ENCODE results near the gene ADCY5. TPM values are rescaled to one million over a fixed set of nuclear protein-coding genes. Genes with fewer than 3 reads are reported as not detected.

ADCY5 gene
- total RNA-seq, 1 donor from 2014 or later = 6.8 TPM

DNA sequence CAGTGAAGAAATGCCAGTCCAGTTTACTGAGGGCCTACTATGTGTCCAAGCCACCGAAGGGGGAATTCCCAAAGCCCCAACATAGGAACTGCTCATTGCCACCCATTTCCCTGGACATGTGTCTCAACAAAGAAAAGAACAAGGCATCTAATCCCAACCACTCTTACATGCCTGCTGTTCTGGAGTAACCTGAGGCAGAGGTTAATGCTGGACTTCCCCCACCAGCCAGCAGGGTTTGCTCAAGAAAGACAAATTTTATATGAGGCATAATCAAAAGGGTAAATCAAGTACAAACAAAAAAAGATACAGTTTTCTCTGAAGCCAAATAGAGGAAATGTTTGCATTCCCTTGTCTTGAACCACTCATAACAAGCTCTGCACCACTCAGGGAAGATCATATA is 4.1 kb downstream of the ADCY5 start:
- no peak for DNase-seq (ENCODE audit: low spot score in 2 of 2, unreplicated experiment in 2 of 2)
- H3K27ac Mint-ChIP-seq = no peak overlapping the region
- no peaks in the 10 kb centered on the region for H3K9me3 Mint-ChIP-seq
- TF ChIP-seq, protein P1, sequence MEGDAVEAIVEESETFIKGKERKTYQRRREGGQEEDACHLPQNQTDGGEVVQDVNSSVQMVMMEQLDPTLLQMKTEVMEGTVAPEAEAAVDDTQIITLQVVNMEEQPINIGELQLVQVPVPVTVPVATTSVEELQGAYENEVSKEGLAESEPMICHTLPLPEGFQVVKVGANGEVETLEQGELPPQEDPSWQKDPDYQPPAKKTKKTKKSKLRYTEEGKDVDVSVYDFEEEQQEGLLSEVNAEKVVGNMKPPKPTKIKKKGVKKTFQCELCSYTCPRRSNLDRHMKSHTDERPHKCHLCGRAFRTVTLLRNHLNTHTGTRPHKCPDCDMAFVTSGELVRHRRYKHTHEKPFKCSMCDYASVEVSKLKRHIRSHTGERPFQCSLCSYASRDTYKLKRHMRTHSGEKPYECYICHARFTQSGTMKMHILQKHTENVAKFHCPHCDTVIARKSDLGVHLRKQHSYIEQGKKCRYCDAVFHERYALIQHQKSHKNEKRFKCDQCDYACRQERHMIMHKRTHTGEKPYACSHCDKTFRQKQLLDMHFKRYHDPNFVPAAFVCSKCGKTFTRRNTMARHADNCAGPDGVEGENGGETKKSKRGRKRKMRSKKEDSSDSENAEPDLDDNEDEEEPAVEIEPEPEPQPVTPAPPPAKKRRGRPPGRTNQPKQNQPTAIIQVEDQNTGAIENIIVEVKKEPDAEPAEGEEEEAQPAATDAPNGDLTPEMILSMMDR (IDR thresholded peaks at IDR 0.05; ENCODE audit: unreplicated experiment) = no peak
- peaks cover 73% of the 10 kb centered on the region for H3K27me3 Mint-ChIP-seq (ENCODE audit: low read depth)
- no peaks in the 10 kb centered on the region for H3K36me3 Mint-ChIP-seq
- peak overlapping the region; percentile 31 for H3K4me3 Mint-ChIP-seq
- H3K4me1 Mint-ChIP-seq = peaks cover 1% of the 10 kb centered on the region

DNA sequence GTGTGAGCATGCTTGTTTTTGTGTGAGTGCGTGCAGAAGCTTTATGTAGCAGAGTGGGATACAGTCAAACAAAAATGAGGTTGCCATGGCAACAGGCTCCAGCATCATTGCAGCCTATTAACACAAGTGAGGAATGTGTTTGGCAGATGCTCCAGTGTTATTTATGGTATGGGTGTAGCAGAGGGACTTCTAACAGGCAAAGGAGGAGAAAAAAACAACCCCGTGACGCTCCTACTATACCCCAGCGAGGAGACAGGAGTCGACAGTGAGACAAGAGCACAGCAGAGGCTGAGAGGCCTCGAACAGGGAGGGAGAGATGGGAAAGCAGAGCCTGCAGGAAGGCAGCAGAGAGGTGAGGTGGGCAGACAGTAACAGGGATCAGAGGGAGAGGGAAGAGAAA is 4.9 kb downstream of the ADCY5 start:
- no peaks in the 10 kb centered on the region for H3K36me3 Mint-ChIP-seq
- peaks cover 76% of the 10 kb centered on the region for H3K27me3 Mint-ChIP-seq (ENCODE audit: low read depth)
- H3K4me3 Mint-ChIP-seq = no peak overlapping the region
- no peaks in the 10 kb centered on the region for H3K9me3 Mint-ChIP-seq
- TF ChIP-seq, protein P1 (IDR thresholded peaks at IDR 0.05; ENCODE audit: unreplicated experiment) = no peak
- H3K27ac Mint-ChIP-seq = no peak overlapping the region
- H3K4me1 Mint-ChIP-seq = peaks cover 1% of the 10 kb centered on the region
- no peak for DNase-seq (ENCODE audit: low spot score in 2 of 2, unreplicated experiment in 2 of 2)

DNA sequence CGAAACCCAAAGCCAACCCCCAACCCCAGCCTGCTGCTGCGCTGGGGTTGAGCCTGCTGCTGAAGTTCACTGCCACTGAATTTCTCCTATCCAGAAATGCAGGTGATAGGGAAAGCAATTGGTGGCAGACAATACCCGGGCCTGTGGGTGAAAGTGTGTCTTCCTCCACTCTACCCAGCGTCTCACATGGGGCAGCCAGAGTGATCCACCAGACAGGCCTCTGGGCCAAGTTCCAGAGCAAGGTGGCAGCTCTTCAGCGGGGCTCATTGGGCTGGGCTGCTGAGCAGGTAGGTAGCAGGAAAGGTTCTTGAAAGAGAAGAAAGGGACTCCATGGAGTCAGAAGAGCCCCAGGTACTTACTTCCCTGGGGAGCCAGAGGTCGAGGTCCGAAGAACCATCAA is 6.0 kb downstream of the ADCY5 start:
- H3K27me3 Mint-ChIP-seq (ENCODE audit: low read depth) = peaks cover 82% of the 10 kb centered on the region
- H3K9me3 Mint-ChIP-seq = no peaks in the 10 kb centered on the region
- no peak overlapping the region for H3K4me3 Mint-ChIP-seq
- H3K27ac Mint-ChIP-seq = no peak overlapping the region
- no peak for DNase-seq (ENCODE audit: low spot score in 2 of 2, unreplicated experiment in 2 of 2)
- peaks cover 1% of the 10 kb centered on the region for H3K4me1 Mint-ChIP-seq
- TF ChIP-seq, protein P1 (IDR thresholded peaks at IDR 0.05; ENCODE audit: unreplicated experiment) = no peak
- no peaks in the 10 kb centered on the region for H3K36me3 Mint-ChIP-seq

DNA sequence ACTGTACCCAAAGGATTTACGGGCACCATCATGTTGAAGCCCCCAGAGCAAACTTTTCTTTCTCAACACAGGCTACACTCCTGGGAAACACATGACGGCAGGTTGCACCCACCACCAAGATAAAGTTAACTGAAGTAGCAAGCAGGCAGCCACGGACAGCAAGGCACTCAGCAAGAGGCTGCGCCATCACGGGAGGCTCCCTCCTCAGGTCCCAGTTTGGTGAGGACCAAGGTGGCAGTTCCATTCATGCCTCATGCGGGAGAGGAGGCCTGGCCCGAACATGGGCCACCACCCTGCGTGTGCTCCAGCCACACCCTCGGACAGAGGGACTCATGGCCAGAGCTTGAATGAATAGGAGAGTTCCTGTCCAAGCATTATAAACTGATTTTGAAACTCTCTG is 6.8 kb downstream of the ADCY5 start:
- Mint-ChIP-seq H3K4me1 (peaks cover 1% of the 10 kb centered on the region), H3K27ac (no peak overlapping the region), H3K36me3 (no peaks in the 10 kb centered on the region), H3K27me3 (ENCODE audit: low read depth) (peaks cover 82% of the 10 kb centered on the region), H3K4me3 (no peak overlapping the region), H3K9me3 (no peaks in the 10 kb centered on the region)
- DNase-seq (ENCODE audit: low spot score in 2 of 2, unreplicated experiment in 2 of 2) = no peak
- TF ChIP-seq, protein P1 (IDR thresholded peaks at IDR 0.05; ENCODE audit: unreplicated experiment) = no peak

DNA sequence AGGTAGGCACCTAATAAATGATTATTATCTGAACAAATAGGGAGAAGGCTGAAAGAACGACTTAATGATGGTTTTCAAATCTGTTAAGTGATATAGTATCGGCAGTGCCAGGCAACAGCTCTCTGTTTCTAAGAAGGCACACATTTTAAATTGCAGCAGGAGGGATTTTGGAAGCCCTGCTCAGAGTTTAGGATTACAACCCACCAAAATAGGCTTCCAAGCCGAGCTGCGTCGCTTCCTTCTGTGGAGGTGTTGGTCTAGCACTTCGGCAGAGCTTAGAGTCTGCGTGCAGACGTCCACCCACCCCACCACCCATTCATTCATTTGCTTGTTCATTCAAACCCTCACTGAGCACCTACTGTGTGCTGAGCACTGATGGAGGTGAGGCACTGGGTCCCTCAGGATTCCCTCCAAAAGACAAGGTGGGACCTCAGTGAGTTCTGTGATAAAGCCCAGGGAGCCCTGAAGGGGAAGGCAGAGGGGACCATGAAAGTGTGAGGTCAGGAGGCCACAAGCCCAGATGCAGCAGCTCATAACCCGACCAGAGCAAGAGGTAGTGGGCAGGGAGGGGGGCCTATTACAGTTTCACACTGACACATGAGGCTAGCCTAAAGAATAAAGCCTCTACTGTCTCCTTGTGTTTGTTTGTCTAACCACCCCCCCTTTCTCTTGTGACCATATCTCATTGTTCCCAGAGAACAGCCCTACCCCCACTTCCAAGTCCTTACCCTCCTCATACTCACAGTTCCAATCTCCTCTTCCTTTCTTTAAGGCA is 8.9 kb downstream of the ADCY5 start:
- peaks cover 65% of the 10 kb centered on the region for H3K27me3 Mint-ChIP-seq (ENCODE audit: low read depth)
- TF ChIP-seq, protein P1 (IDR thresholded peaks at IDR 0.05; ENCODE audit: unreplicated experiment) = no peak

More for the DNA sequence above, 8.9 kb downstream of the ADCY5 start:
- Mint-ChIP-seq H3K4me3 (no peak overlapping the region), H3K36me3 (no peaks in the 10 kb centered on the region), H3K4me1 (no peaks in the 10 kb centered on the region), H3K27ac (no peak overlapping the region), H3K9me3 (no peaks in the 10 kb centered on the region)
- no peak for DNase-seq (ENCODE audit: low spot score in 2 of 2, unreplicated experiment in 2 of 2)
